GM12864 (cell line): ENCODE data around the gene SH3TC1.

Experiments used
- DNase-seq: peaks from one replicate; pipeline ENCODE4 v3.0.0-alpha.2; 2011; ENCODE audit warnings: low read depth
- H3K4me3 ChIP-seq: 2 replicates; pipeline ENCODE4 v1.5.1; 2011; ENCODE audit warnings: mild to moderate bottlenecking, low read depth, low read length, control low read depth
- CTCF ChIP-seq: IDR thresholded peaks from 2 replicates; pipeline ENCODE4 v1.5.1; 2011; ENCODE audit warnings: low read depth, mild to moderate bottlenecking, moderate library complexity, low read length, control low read depth, inconsistent platforms; ENCODE audit errors: missing control alignments

SH3TC1 gene

GRCh38 chr4:8174970-8175369 lies 24.1 kb upstream of the SH3TC1 start:
- no peak for TF ChIP-seq CTCF
- no peak overlapping the region for H3K4me3 ChIP-seq
- no peak for DNase-seq

GRCh38 chr4:8175686-8176085 lies 23.4 kb upstream of the SH3TC1 start:
- no peak overlapping the region for H3K4me3 ChIP-seq
- no peak for DNase-seq
- no peak for TF ChIP-seq CTCF

GRCh38 chr4:8176547-8177399 lies 22.3 kb upstream of the SH3TC1 start:
- DNase-seq = no peak
- TF ChIP-seq CTCF = peak; percentile 89
- H3K4me3 ChIP-seq = no peak overlapping the region

GRCh38 chr4:8177552-8177951 lies 21.5 kb upstream of the SH3TC1 start:
- no peak for TF ChIP-seq CTCF
- no peak for DNase-seq
- no peak overlapping the region for H3K4me3 ChIP-seq

GRCh38 chr4:8177956-8178355 lies 21.1 kb upstream of the SH3TC1 start:
- no peak overlapping the region for H3K4me3 ChIP-seq
- no peak for DNase-seq
- no peak for TF ChIP-seq CTCF

- H3K4me3 ChIP-seq = no peak overlapping the region
- no peak for TF ChIP-seq CTCF
- DNase-seq = no peak
These were observed 20.0 kb upstream of the SH3TC1 start for GRCh38 chr4:8179074-8179473.

- no peak overlapping the region for H3K4me3 ChIP-seq
These were observed 19.3 kb upstream of the SH3TC1 start for GRCh38 chr4:8179771-8180170.

More at GRCh38 chr4:8179771-8180170, 19.3 kb upstream of the SH3TC1 start:
- DNase-seq = no peak
- TF ChIP-seq CTCF = no peak
